NCI-H2107 treated with DMSO at 0.1 percent for 48 hours (cell line): ENCODE results near the gene AQP2.

Source experiments
- DNase-seq: peaks from one replicate; lab custom pipeline; 2025; ENCODE audit not compliant: unreplicated experiment; lab: John Stamatoyannopoulos, UW

Gene AQP2

GRCh38 chr12:49954863-49955830 is 4.6 kb downstream of the AQP2 start:
- no peak for DNase-seq

GRCh38 chr12:49955899-49956662 is 5.5 kb downstream of the AQP2 start:
- no peak for DNase-seq

- no peak for DNase-seq
These were observed 6.4 kb downstream of the AQP2 start for GRCh38 chr12:49956663-49957569.

- DNase-seq, result no peak
These were observed 7.0 kb downstream of the AQP2 start for GRCh38 chr12:49957570-49957967.

- DNase-seq, result no peak
These were observed 9.3 kb downstream of the AQP2 start for GRCh38 chr12:49959685-49960473.

- no peak for DNase-seq
These were observed 10.1 kb downstream of the AQP2 start for GRCh38 chr12:49960474-49961110.

- DNase-seq, result no peak
These were observed 10.8 kb downstream of the AQP2 start, which contains the start of gene AQP5 for GRCh38 chr12:49961111-49961922. TSS of gene AQP5 (plus strand) at chr12:49961872. CDS start at chr12:49962018, 146 bp downstream.

- DNase-seq, result no peak
These were observed 11.6 kb downstream of the AQP2 start for GRCh38 chr12:49961993-49962764.

GRCh38 chr12:49962861-49963765 is 12.6 kb downstream of the AQP2 start:
- DNase-seq, result no peak

GRCh38 chr12:49963976-49964815 is 13.7 kb downstream of the AQP2 start:
- DNase-seq, result no peak

GRCh38 chr12:49964849-49965624 is 14.5 kb downstream of the AQP2 start:
- DNase-seq, result no peak

- DNase-seq, result no peak
These were observed 15.3 kb downstream of the AQP2 start for GRCh38 chr12:49965836-49966235.

- DNase-seq, result no peak
These were observed 16.0 kb downstream of the AQP2 start for GRCh38 chr12:49966511-49967041.

GRCh38 chr12:49967042-49967776 is 16.7 kb downstream of the AQP2 start:
- peak; percentile 49 for DNase-seq
